SK-N-SH (cell line): ENCODE measurements around the gene SYCE1. TPM values are rescaled to one million over a fixed set of nuclear protein-coding genes. Genes with fewer than 3 reads are reported as not detected.
A peak's percentile ranks its signal among the peaks of the same experiment; 100 is the strongest.

Source experiments
- CTCF ChIA-PET: fragments of 300-600, 350-600 bp; formaldehyde crosslinking; extraction: SDS; loops from one replicate; lab custom pipeline; 2021; lab: Yijun Ruan, JAX
- POLR2A ChIA-PET: fragments of 350-600 bp; sonication (Branson Sonifier 250); formaldehyde crosslinking; extraction: SDS; loops from one replicate; lab custom pipeline; 2020; ENCODE audit warnings: antibody characterized with exemption, inconsistent platforms; lab: Yijun Ruan, JAX
- DNase-seq: peaks from one replicate; pipeline ENCODE4 v3.0.0; 2012
- H2AFZ ChIP-seq: fragments of 200-600 bp; sonication (generic); 2 replicates; pipeline ENCODE4 v1.8.1; 2016; ENCODE audit warnings: antibody characterized with exemption, mild to moderate bottlenecking, low read depth
- H3F3A ChIP-seq: fragments of 200-600 bp; sonication (generic); replicated peaks from 2 replicates; pipeline ENCODE3; 2016; ENCODE audit warnings: antibody characterized with exemption, mild to moderate bottlenecking; ENCODE audit not compliant: insufficient read depth
- H3K27ac ChIP-seq, 2 experiments: fragments of 200-500 bp in 1 of 2; fragments of 200-600 bp in 1 of 2; sonication (Bioruptor generic) in 1 of 2; sonication (generic), shearing (Covaris generic) in 1 of 2; 2 replicates each; pipeline versions ENCODE4 v1.5.1 to v1.6.1; 2014 to 2016; ENCODE audit warnings: low read depth in 2 of 2, inconsistent platforms in 1 of 2, low read length in 1 of 2, mild to moderate bottlenecking in 1 of 2, mixed read lengths in 1 of 2
- H3K27me3 ChIP-seq: fragments of 200-600 bp; sonication (generic), shearing (Covaris generic); 2 replicates; pipeline ENCODE4 v1.6.1; 2016; ENCODE audit warnings: mixed run types; ENCODE audit not compliant: insufficient read depth
- H3K36me3 ChIP-seq, 2 experiments: fragments of 200-500 bp in 1 of 2; fragments of 200-600 bp in 1 of 2; sonication (Bioruptor generic) in 1 of 2; sonication (generic) in 1 of 2; replicated peaks in 1 of 2; 2 replicates each; pipeline versions ENCODE3 to v1.5.1; 2014 to 2016; ENCODE audit warnings: low read length in 1 of 2, mild to moderate bottlenecking in 1 of 2; ENCODE audit not compliant: insufficient read depth in 2 of 2, control insufficient read depth in 1 of 2
- H3K4me1 ChIP-seq, 2 experiments: fragments of 200-500 bp in 1 of 2; fragments of 200-600 bp in 1 of 2; sonication (Bioruptor generic) in 1 of 2; sonication (generic), shearing (Covaris generic) in 1 of 2; 2 replicates each; pipeline versions ENCODE4 v1.5.1 to v1.6.1; 2014 to 2016; ENCODE audit warnings: low read depth in 1 of 2, low read length in 1 of 2, mixed run types in 1 of 2; ENCODE audit not compliant: insufficient read depth in 2 of 2, control insufficient read depth in 1 of 2
- H3K4me2 ChIP-seq: fragments of 200-600 bp; sonication (generic), shearing (Covaris generic); 2 replicates; pipeline ENCODE4 v1.6.1; 2017; ENCODE audit warnings: mixed run types
- H3K4me3 ChIP-seq, 2 experiments: fragments of 200-500 bp in 1 of 2; fragments of 200-600 bp in 1 of 2; sonication (Bioruptor generic) in 1 of 2; sonication (generic), shearing (Covaris generic) in 1 of 2; 2 replicates each; pipeline versions ENCODE4 v1.5.1 to v1.8.1; 2014 to 2016; ENCODE audit warnings: low read depth in 2 of 2, inconsistent platforms in 1 of 2, low read length in 1 of 2, mild to moderate bottlenecking in 1 of 2, mixed read lengths in 1 of 2, moderate library complexity in 1 of 2
- H3K79me2 ChIP-seq: fragments of 200-600 bp; sonication (generic); 2 replicates; pipeline ENCODE4 v1.8.1; 2017; ENCODE audit warnings: mild to moderate bottlenecking; ENCODE audit not compliant: insufficient read depth
- H3K9ac ChIP-seq: fragments of 200-600 bp; sonication (generic); 2 replicates; pipeline ENCODE4 v1.6.1; 2017; ENCODE audit warnings: mixed run types
- H3K9me2 ChIP-seq: fragments of 200-600 bp; sonication (generic); 2 replicates; pipeline ENCODE4 v1.6.1; 2017; ENCODE audit warnings: mixed run types
- H3K9me3 ChIP-seq: fragments of 200-600 bp; sonication (generic); 2 replicates; pipeline ENCODE4 v1.6.1; 2017; ENCODE audit warnings: mixed run types, mild to moderate bottlenecking, moderate library complexity
- H4K20me1 ChIP-seq: fragments of 200-600 bp; sonication (generic); 2 replicates; pipeline ENCODE4 v1.6.1; 2017; ENCODE audit warnings: mild to moderate bottlenecking, mixed run types; ENCODE audit not compliant: insufficient read depth
- EP300 ChIP-seq, 2 experiments: IDR thresholded peaks; 2 replicates each; pipeline versions ENCODE4 v1.4.0 to v1.6.1; 2012; ENCODE audit warnings: borderline replicate concordance in 1 of 2, low read depth in 1 of 2, low read length in 1 of 2
- FOSL2 ChIP-seq: IDR thresholded peaks from 2 replicates; pipeline ENCODE4 v1.4.0; 2012; ENCODE audit warnings: low read depth, mild to moderate bottlenecking, moderate library complexity, borderline replicate concordance
- FOXJ3 ChIP-seq: sonication (generic); formaldehyde crosslinking; IDR thresholded peaks from 2 replicates; pipeline ENCODE4 v1.5.1; 2020; ENCODE audit warnings: mild to moderate bottlenecking, missing genetic modification reagents
- FOXM1 ChIP-seq: IDR thresholded peaks from 2 replicates; pipeline ENCODE4 v1.4.0; 2012; ENCODE audit warnings: low read depth, mild to moderate bottlenecking
- GATA2 ChIP-seq: sonication (generic); formaldehyde crosslinking; IDR thresholded peaks from 2 replicates; pipeline ENCODE4 v1.5.0; 2020; ENCODE audit warnings: mild to moderate bottlenecking, missing genetic modification reagents
- IRF3 ChIP-seq: fragments of 150-350 bp; IDR thresholded peaks from 2 replicates; pipeline ENCODE4 v1.6.1; 2016; ENCODE audit warnings: mild to moderate bottlenecking, low read depth, low read length
- JUND ChIP-seq: IDR thresholded peaks from 2 replicates; pipeline ENCODE4 v1.4.0; 2012
- MAX ChIP-seq: IDR thresholded peaks from 2 replicates; pipeline ENCODE4 v1.4.0; 2012; ENCODE audit warnings: low read depth
- MEF2A ChIP-seq: IDR thresholded peaks from 2 replicates; pipeline ENCODE4 v1.4.0; 2012; ENCODE audit warnings: low read depth, borderline replicate concordance
- NFIC ChIP-seq: IDR thresholded peaks from 2 replicates; pipeline ENCODE4 v1.4.0; 2012; ENCODE audit warnings: borderline replicate concordance
- RAD21 ChIP-seq: IDR thresholded peaks from 2 replicates; pipeline ENCODE4 v1.6.1; 2012; ENCODE audit warnings: mild to moderate bottlenecking, low read length
- RCOR1 ChIP-seq: fragments of 150-350 bp; IDR thresholded peaks from 2 replicates; pipeline ENCODE4 v1.6.1; 2017; ENCODE audit warnings: antibody characterized with exemption, low read length
- SMC3 ChIP-seq: IDR thresholded peaks from 2 replicates; pipeline ENCODE4 v1.6.1; 2012; ENCODE audit warnings: low read depth, low read length, improper control_type of control experiment
- TEAD4 ChIP-seq: IDR thresholded peaks from 2 replicates; pipeline ENCODE4 v1.4.0; 2012; ENCODE audit warnings: mild to moderate bottlenecking, borderline replicate concordance; ENCODE audit not compliant: insufficient read depth
- USF1 ChIP-seq: IDR thresholded peaks from 2 replicates; pipeline ENCODE4 v1.4.0; 2012; ENCODE audit warnings: low read depth, borderline replicate concordance
- USF2 ChIP-seq: fragments of 150-350 bp; IDR thresholded peaks from 2 replicates; pipeline ENCODE4 v1.6.1; 2017; ENCODE audit warnings: antibody characterized with exemption, low read length, low read depth, borderline replicate concordance
- YY1 ChIP-seq: IDR thresholded peaks from 2 replicates; pipeline ENCODE4 v1.4.0; 2012; ENCODE audit warnings: low read depth, mild to moderate bottlenecking
- ZBTB33 ChIP-seq: IDR thresholded peaks from 2 replicates; pipeline ENCODE4 v1.4.0; 2012; ENCODE audit warnings: low read depth, borderline replicate concordance
- WGBS: methylation state at CpG from one replicate; pipeline ENCODE4 v1.1.6; 2017; ENCODE audit warnings: low lambda C conversion rate; 5-methylcytosine and 5-hydroxymethylcytosine counted together
- polyA plus RNA-seq, 3 experiments: library from polyadenylated mRNA; depleted of rRNA; stranded (reverse); fragments of >200 nt; gene quantifications; 2 replicates each; pipeline ENCODE4 v1.2.3, GENCODE V29; 2012

SYCE1 gene
- polyA plus RNA-seq, 1 of the 3 experiments (the other 2 are of a cell fraction), result not detected

GRCh38 chr10:133529576-133529946, 35.8 kb downstream of the SYCE1 start (continued):
- TF ChIP-seq FOXM1 (no peak), USF1 (no peak), FOXJ3 (no peak), MAX (no peak), FOSL2 (no peak), MEF2A (no peak), ZBTB33 (no peak)

GRCh38 chr10:133528845-133529575, 36.4 kb downstream of the SYCE1 start:
- Histone ChIP-seq H4K20me1 (no peaks in the 10 kb centered on the region), H3K4me2 (peak overlapping the region; percentile 28; the same call in 1 of the 2 replicates), H3K27ac (no peak overlapping the region), H3K9ac (no peak overlapping the region), H3K36me3 (no peaks in the 10 kb centered on the region), H3K9me2 (no peaks in the 10 kb centered on the region), H3K4me3 (no peak overlapping the region), H3K4me1 (no peaks in the 10 kb centered on the region; a peak in 1 of 4 replicates), H3F3A (no peaks in the 10 kb centered on the region), H2AFZ (peak overlapping the region; percentile 6; the same call in 1 of the 2 replicates), H3K9me3 (no peaks in the 10 kb centered on the region), H3K79me2 (no peaks in the 10 kb centered on the region), H3K27me3 (peaks cover 61% of the 10 kb centered on the region; the same call in 1 of the 2 replicates)
- peak; percentile 54 for DNase-seq
- TF ChIP-seq USF2, result no peak
- no peak for TF ChIP-seq FOXM1
- TF ChIP-seq USF1, result no peak
- TF ChIP-seq TEAD4, result no peak
- TF ChIP-seq FOXJ3, result no peak
- no peak for TF ChIP-seq EP300 (IDR thresholded peaks at IDR 0.05; ENCODE audit: borderline replicate concordance in 1 of 2, low read depth in 1 of 2, low read length in 1 of 2)
- no peak for TF ChIP-seq NFIC
- no peak for TF ChIP-seq JUND
- TF ChIP-seq SMC3, result no peak
- TF ChIP-seq GATA2 (CRISPR knock-in tag), result no peak
- no peak for TF ChIP-seq IRF3
- TF ChIP-seq YY1, result no peak
- TF ChIP-seq RCOR1, result no peak
- no peak for TF ChIP-seq RAD21
- ChIA-PET POLR2A (no interaction called here), CTCF (interaction anchor here (1.2 to 1.4 kb wide), 2 partner anchors 63 to 199 kb away, joined by 3 read pairs; no protein-coding TSS in a partner anchor)
- WGBS, result 14% methylated on average over 15 of the region's 37 CpGs
